ENCODE measurements around the gene SLC41A3. TPM values are rescaled to one million over a fixed set of nuclear protein-coding genes. Genes with fewer than 3 reads are reported as not detected.

SLC41A3 gene
- total and polyA plus RNA-seq, 7 donors, result 5.1 to 59.5 (median 28.9) TPM

DNA sequence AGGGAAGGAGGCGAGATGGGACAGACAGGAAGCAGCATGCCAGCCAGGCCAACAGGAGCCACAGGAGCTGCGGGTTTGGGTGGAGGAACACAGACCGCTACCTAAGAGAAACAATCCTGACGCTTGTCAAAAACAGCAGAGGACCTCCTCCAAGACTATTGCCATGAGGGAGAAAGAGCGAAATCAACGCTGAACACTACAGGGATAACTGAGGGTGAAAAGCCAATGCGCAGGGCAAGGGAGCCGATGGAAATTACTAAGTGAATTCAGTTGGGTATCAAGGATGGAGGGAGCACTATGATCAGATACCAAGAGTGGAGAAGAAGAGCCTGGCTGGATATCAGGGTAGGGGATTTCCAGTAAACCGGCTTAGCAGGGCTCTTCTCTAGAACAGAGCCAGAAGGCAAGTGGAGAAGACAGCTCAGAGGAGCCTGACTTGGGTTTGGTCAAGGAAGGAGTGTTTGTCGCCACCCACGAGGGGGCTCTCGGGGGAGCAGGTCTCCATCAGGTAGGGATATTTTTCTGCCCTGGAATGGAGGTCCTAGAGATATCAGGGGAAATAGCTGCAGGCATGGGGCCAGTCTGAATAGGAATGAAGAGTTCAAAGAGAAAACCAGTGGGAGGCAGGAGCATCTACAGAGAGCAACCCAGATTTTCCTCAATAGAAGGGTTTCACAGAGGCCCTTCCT, 48.4 kb downstream of the SLC41A3 start:
- no peak overlapping the region for H3K4me3 ChIP-seq
- DNase-seq, result peak; percentile 37
- intact Hi-C loops (cut with DNase I), result no loop called here
- no peak for TF ChIP-seq CTCF (IDR thresholded peaks at IDR 0.05)
- TF ChIP-seq POLR2A (IDR thresholded peaks at IDR 0.05), result no peak
- no peak for TF ChIP-seq POLR2AphosphoS5 (IDR thresholded peaks at IDR 0.05)
- no peak for TF ChIP-seq EP300 (IDR thresholded peaks at IDR 0.05)
- 96% methylated on average over 12 of the region's 12 CpGs for WGBS, 2 donors
- peaks cover 0 to 26% (median 7%) of the 10 kb centered on the region in 4 donors for H3K36me3 ChIP-seq
- no peak overlapping the region for H3K27ac ChIP-seq
- H3K27me3 ChIP-seq, result no peaks in the 10 kb centered on the region
- H3K4me1 ChIP-seq, result no peaks in the 10 kb centered on the region
- no peaks in the 10 kb centered on the region for H3K9me3 ChIP-seq

DNA sequence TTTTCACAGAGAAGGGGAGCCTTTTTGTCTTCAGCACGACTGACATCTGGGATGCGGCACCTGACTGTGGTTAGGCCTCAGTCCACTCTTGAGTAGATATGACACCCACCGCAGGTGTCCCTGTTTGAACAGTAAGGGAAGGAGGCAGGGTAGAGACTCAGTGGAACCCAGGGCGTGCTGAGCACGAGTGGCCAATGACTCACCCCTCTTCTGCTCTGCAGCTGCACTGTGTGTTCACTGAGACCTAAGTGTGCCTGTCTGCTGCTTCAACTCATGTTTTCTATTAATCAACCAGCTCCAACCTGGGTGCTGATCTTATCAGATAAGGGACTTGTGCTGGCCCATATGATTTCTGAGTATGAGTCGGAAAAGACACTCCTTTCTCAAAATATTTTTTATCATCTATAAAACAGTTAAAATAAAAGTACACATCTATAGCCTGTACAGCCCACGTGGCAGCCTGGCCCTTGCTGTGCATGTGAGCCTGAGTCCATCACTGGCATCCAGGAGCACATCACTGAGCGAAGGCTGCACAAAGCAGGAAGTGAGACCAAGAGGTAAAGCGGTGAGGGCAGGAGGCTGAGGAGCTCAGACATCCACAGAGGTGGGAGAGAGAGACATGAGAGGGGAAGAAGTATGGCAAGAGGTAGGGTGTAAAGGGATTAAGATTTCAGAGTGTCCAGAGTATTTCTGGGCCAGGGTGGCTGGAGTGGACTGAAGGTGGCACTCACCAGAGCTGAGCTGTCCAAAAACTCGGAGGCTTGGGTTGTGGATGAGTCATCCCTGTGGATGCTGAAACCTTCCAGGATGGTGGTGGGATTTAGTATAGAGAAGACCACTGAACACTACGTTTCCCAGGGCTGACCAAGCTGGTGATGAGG, 49.2 kb downstream of the SLC41A3 start:
- Histone ChIP-seq H3K4me1 (no peaks in the 10 kb centered on the region), H3K27ac (no peak overlapping the region), H3K36me3 (peaks cover 0 to 26% (median 7%) of the 10 kb centered on the region in 4 donors), H3K4me3 (no peak overlapping the region), H3K9me3 (no peaks in the 10 kb centered on the region), H3K27me3 (no peaks in the 10 kb centered on the region)
- peak; percentile 32 for DNase-seq
- intact Hi-C loops (cut with DNase I), result no loop called here
- 70 to 76% methylated on average over 11 of the region's 11 CpGs for WGBS, 2 donors
- TF ChIP-seq POLR2A (IDR thresholded peaks at IDR 0.05), result no peak
- TF ChIP-seq POLR2AphosphoS5 (IDR thresholded peaks at IDR 0.05), result no peak
- TF ChIP-seq CTCF (IDR thresholded peaks at IDR 0.05), result no peak
- TF ChIP-seq EP300 (IDR thresholded peaks at IDR 0.05), result no peak

- Histone ChIP-seq H3K27ac (no peak overlapping the region), H3K36me3 (peaks cover 0 to 26% (median 9%) of the 10 kb centered on the region in 4 donors)
- intact Hi-C loops (cut with DNase I), result no loop called here
These were observed 50.2 kb downstream of the SLC41A3 start for GRCh38 chr3:126033765-126034164.

DNA sequence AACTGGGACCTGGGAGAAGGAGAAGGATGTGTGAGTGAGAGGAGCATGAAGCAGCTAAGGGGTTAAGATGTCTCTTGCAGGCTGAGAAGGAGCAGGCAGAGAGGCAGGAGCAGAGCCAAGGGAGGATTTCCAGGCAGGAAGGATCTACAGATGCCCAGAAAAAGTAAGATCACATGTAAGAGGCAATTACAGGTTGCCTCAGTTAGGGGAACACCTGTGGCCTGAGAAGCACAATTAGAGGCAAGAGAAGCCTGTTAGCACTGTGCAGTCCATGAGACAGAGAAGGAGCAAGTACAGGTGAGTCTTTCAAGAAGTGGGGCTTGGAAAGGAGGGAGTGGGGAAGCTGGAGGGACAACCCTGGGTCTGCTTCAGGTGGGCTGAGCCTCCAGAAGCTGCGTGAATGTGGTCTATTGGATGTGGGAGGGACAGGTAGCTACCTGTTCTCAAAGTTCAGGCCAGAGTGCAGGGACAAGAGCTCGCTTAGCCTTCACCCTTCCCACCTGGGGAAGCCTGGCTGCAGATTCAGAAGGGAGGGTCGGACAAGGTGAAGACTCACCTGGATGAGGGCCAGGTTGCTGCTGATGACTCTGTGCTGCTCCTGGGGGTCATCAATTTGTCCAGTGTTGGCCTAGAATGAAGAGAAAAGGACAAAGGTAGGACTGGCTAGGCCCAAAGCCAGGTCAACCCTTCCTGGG, 50.7 kb downstream of the SLC41A3 start:
- WGBS, 2 donors, result 94 to 99% methylated on average over 3 of the region's 3 CpGs
- Histone ChIP-seq H3K36me3 (peaks cover 0 to 26% (median 9%) of the 10 kb centered on the region in 4 donors), H3K4me1 (no peaks in the 10 kb centered on the region), H3K27me3 (no peaks in the 10 kb centered on the region), H3K27ac (no peak overlapping the region), H3K9me3 (peaks cover 0 to under 1% (median 0%) of the 10 kb centered on the region in 4 donors), H3K4me3 (no peak overlapping the region)
- TF ChIP-seq CTCF (IDR thresholded peaks at IDR 0.05), result no peak
- DNase-seq, result peak; percentile 21
- intact Hi-C loops (cut with DNase I), result no loop called here

More at GRCh38 chr3:126033765-126034164, 50.2 kb downstream of the SLC41A3 start:
- no peak for TF ChIP-seq POLR2A (IDR thresholded peaks at IDR 0.05)
- TF ChIP-seq CTCF (IDR thresholded peaks at IDR 0.05), result no peak
- no peak for TF ChIP-seq POLR2AphosphoS5 (IDR thresholded peaks at IDR 0.05)
- no peak for TF ChIP-seq EP300 (IDR thresholded peaks at IDR 0.05)
- Histone ChIP-seq H3K4me3 (no peak overlapping the region), H3K4me1 (no peaks in the 10 kb centered on the region), H3K9me3 (no peaks in the 10 kb centered on the region), H3K27me3 (no peaks in the 10 kb centered on the region)
- peak; percentile 17 for DNase-seq
- WGBS, 2 donors, result 93 to 96% methylated on average over 5 of the region's 5 CpGs
